CD4-positive, alpha-beta T cell (primary cell): Measurements from ENCODE around the gene STX3. TPM values are rescaled to one million over a fixed set of nuclear protein-coding genes. Genes with fewer than 3 reads are reported as not detected.
A peak's percentile ranks its signal among the peaks of the same experiment; 100 is the strongest.

ENCODE experiments used
- ATAC-seq: fragments of 200-7000 bp; cut with Tn5 transposase; one replicate; pipeline ENCODE4 v1.10.0; 2022; ENCODE audit warnings: mild to moderate bottlenecking; ENCODE audit not compliant: poor library complexity
- CTCF ChIA-PET: fragments of 350-600 bp; sonication (Branson Sonifier 250); formaldehyde crosslinking; loops from one replicate; lab custom pipeline; 2021; ENCODE audit warnings: antibody characterized with exemption, inconsistent platforms; lab: Charles Lee
- POLR2A ChIA-PET: fragments of 350-600 bp; sonication (Branson Sonifier 250); formaldehyde crosslinking; loops from one replicate; lab custom pipeline; 2021; ENCODE audit warnings: antibody characterized with exemption, inconsistent platforms; lab: Charles Lee
- DNase-seq, 14 experiments: peaks; one replicate each; pipeline ENCODE4 v3.0.0-alpha.2; 2013 to 2020; ENCODE audit warnings: mixed read lengths in 2 of 14
- H3K27ac ChIP-seq, 2 donors: one replicate each; pipeline versions ENCODE4 v1.5.1 to v1.7.0; 2013; ENCODE audit warnings: low read length in 2 of 2, low read depth in 1 of 2, mild to moderate bottlenecking in 1 of 2
- H3K27me3 ChIP-seq, 2 experiments: 1 replicate in 1 of 2; 2 replicates in 1 of 2; pipeline versions ENCODE4 v1.6.1 to v1.7.0; 2013; ENCODE audit warnings: low read length in 2 of 2, control low read depth in 1 of 2, mild to moderate bottlenecking in 1 of 2, moderate library complexity in 1 of 2; ENCODE audit not compliant: insufficient read depth in 2 of 2, control insufficient read depth in 1 of 2
- H3K36me3 ChIP-seq: one replicate; pipeline ENCODE4 v1.6.1; 2013; ENCODE audit warnings: low read length, control low read depth; ENCODE audit not compliant: insufficient read depth
- H3K4me1 ChIP-seq: one replicate; pipeline ENCODE4 v1.6.1; 2013; ENCODE audit warnings: low read length, control low read depth; ENCODE audit not compliant: insufficient read depth
- H3K4me3 ChIP-seq: one replicate; pipeline ENCODE4 v1.5.1; 2013; ENCODE audit warnings: mild to moderate bottlenecking, low read length, moderate library complexity
- H3K9me3 ChIP-seq, 2 experiments: 1 replicate in 1 of 2; 2 replicates in 1 of 2; pipeline versions ENCODE4 v1.6.1 to v1.7.0; 2013; ENCODE audit warnings: low read length in 2 of 2, mild to moderate bottlenecking in 2 of 2, control low read depth in 1 of 2, moderate library complexity in 1 of 2; ENCODE audit not compliant: control insufficient read depth in 1 of 2, insufficient read depth in 1 of 2
- H3K27ac Mint-ChIP-seq: one replicate; pipeline ENCODE4 v1.8.0; 2020; ENCODE audit warnings: mixed read lengths
- H3K27me3 Mint-ChIP-seq: one replicate; pipeline ENCODE4 v1.8.0; 2021; ENCODE audit warnings: mixed read lengths
- H3K36me3 Mint-ChIP-seq: one replicate; pipeline ENCODE4 v1.8.0; 2021; ENCODE audit warnings: low read depth, mixed read lengths
- H3K4me1 Mint-ChIP-seq: one replicate; pipeline ENCODE4 v1.8.0; 2021; ENCODE audit warnings: low read depth, mixed read lengths
- H3K4me3 Mint-ChIP-seq: one replicate; pipeline ENCODE4 v1.8.0; 2020; ENCODE audit warnings: mild to moderate bottlenecking, mixed read lengths
- H3K9me3 Mint-ChIP-seq: one replicate; pipeline ENCODE4 v1.8.0; 2020; ENCODE audit warnings: mixed read lengths
- CTCF ChIP-seq: fragments of 200-600 bp; IDR thresholded peaks from one replicate; pipeline ENCODE4 v1.8.0; 2022; ENCODE audit warnings: antibody characterized with exemption, mild to moderate bottlenecking
- intact Hi-C, 2 experiments: fragments of 100-400 bp; cut with DNase I in 1 of 2; cut with micrococcal nuclease in 1 of 2; formaldehyde crosslinking; loops; one replicate each; pipeline versions ENCODE4 v1.15.1 to v1.9.0; 2023 to 2025; cut with DNase I, micrococcal nuclease
- total RNA-seq, 174 experiments: library from RNA in 2 of 174; stranded (reverse) in 2 of 174; gene quantifications; one replicate each; pipeline ENCODE4 v1.2.3 and lab custom pipeline; 2021 to 2026

The STX3 gene
- total RNA-seq, 2 experiments from 2014 or later, result 4.6 to 6.4 TPM

GRCh38 chr11:59822989-59823566 lies 67.9 kb downstream of the STX3 start:
- Histone ChIP-seq H3K27me3 (no peaks in the 10 kb centered on the region), H3K36me3 (no peaks in the 10 kb centered on the region), H3K9me3 (no peaks in the 10 kb centered on the region), H3K4me1 (peaks cover 8% of the 10 kb centered on the region), H3K27ac (no peak overlapping the region), H3K4me3 (no peak overlapping the region)
- Mint-ChIP-seq H3K27me3 (peaks cover 4% of the 10 kb centered on the region), H3K4me1 (peaks cover 10% of the 10 kb centered on the region), H3K36me3 (no peaks in the 10 kb centered on the region), H3K9me3 (no peaks in the 10 kb centered on the region), H3K27ac (no peak overlapping the region), H3K4me3 (no peak overlapping the region)
- DNase-seq (peak in 5 of 14 experiments; percentile 2 to 69 (median 57)), ATAC-seq (peak; percentile 57)
- POLR2A ChIA-PET, result no interaction called here
- CTCF ChIA-PET, result interaction anchor here (0.6 to 1.2 kb wide), 3 partner anchors 9 to 37 kb away, joined by 3 to 4 read pairs (median 4); partner anchors contain the start of gene MRPL16
- intact Hi-C loops, result loop anchor here (1.0 to 5.0 kb wide), 5 partner anchors 308 to 430 kb away; no protein-coding TSS in a partner anchor
- TF ChIP-seq CTCF, result peak; percentile 49

- no peak overlapping the region for H3K4me3 ChIP-seq
- Mint-ChIP-seq H3K4me1 (no peaks in the 10 kb centered on the region), H3K4me3 (no peak overlapping the region), H3K9me3 (no peaks in the 10 kb centered on the region), H3K27me3 (peaks cover 4% of the 10 kb centered on the region), H3K27ac (no peak overlapping the region), H3K36me3 (no peaks in the 10 kb centered on the region)
- no peaks in the 10 kb centered on the region for H3K9me3 ChIP-seq
- H3K27me3 ChIP-seq, result no peaks in the 10 kb centered on the region
- TF ChIP-seq CTCF, result no peak
- no peaks in the 10 kb centered on the region for H3K4me1 ChIP-seq
- H3K27ac ChIP-seq, result no peak overlapping the region
- DNase-seq (no peak), ATAC-seq (no peak)
- intact Hi-C loops, result no loop called here
- CTCF ChIA-PET, result no interaction called here
- POLR2A ChIA-PET, result no interaction called here
- no peaks in the 10 kb centered on the region for H3K36me3 ChIP-seq
These were observed 74.2 kb downstream of the STX3 start for GRCh38 chr11:59829358-59829757.

- ATAC-seq (no peak), DNase-seq (no peak)
- intact Hi-C loops, result no loop called here
- no peaks in the 10 kb centered on the region for H3K27me3 ChIP-seq
- no peak overlapping the region for H3K4me3 ChIP-seq
- CTCF ChIA-PET, result interaction anchor here (1.3 kb wide), 1 partner anchor 8 kb away, joined by 3 read pairs; no protein-coding TSS in a partner anchor
- H3K27ac Mint-ChIP-seq, result no peak overlapping the region
- no peak overlapping the region for H3K4me3 Mint-ChIP-seq
- no peaks in the 10 kb centered on the region for H3K36me3 Mint-ChIP-seq
- no peak for TF ChIP-seq CTCF
- no peaks in the 10 kb centered on the region for H3K4me1 Mint-ChIP-seq
- no peaks in the 10 kb centered on the region for H3K4me1 ChIP-seq
- no peaks in the 10 kb centered on the region for H3K9me3 ChIP-seq
- H3K36me3 ChIP-seq, result no peaks in the 10 kb centered on the region
- no peak overlapping the region for H3K27ac ChIP-seq
- H3K9me3 Mint-ChIP-seq, result no peaks in the 10 kb centered on the region
- POLR2A ChIA-PET, result no interaction called here
- H3K27me3 Mint-ChIP-seq, result peaks cover 22% of the 10 kb centered on the region
These were observed 78.4 kb downstream of the STX3 start for GRCh38 chr11:59833602-59834001.
